ENCODE results near the gene TEX101. TPM values are rescaled to one million over a fixed set of nuclear protein-coding genes. Genes with fewer than 3 reads are reported as not detected.
"Not testable (repeated sequence)": the region's sequence is repeated elsewhere in the genome, so short reads cannot be mapped to it uniquely, and the experiment has no call there.

TEX101 gene
- total RNA-seq, 2 donors from 2014 or later, result not detected

- intact Hi-C loops (cut with DNase I), result no loop called here
- no peak for DNase-seq (ENCODE audit: low spot score)
Measured at GRCh38 chr19:43412441-43412840, 2.2 kb upstream of the TEX101 start.

GRCh38 chr19:43416951-43417623 is 2.4 kb downstream of the TEX101 start:
- DNase-seq (ENCODE audit: low spot score), result no peak

GRCh38 chr19:43420954-43421353 is 6.3 kb downstream of the TEX101 start:
- intact Hi-C loops (cut with DNase I), result no loop called here
- no peak for DNase-seq (ENCODE audit: low spot score)

More at GRCh38 chr19:43416951-43417623, 2.4 kb downstream of the TEX101 start:
- intact Hi-C loops (cut with DNase I), result no loop called here

- DNase-seq (ENCODE audit: low spot score), result no peak
- intact Hi-C loops (cut with DNase I), result no loop called here
Measured at GRCh38 chr19:43422000-43422688, 7.5 kb downstream of the TEX101 start.

GRCh38 chr19:43422689-43423066 is 8.0 kb downstream of the TEX101 start:
- no peak for DNase-seq (ENCODE audit: low spot score)
- intact Hi-C loops (cut with DNase I), result no loop called here

GRCh38 chr19:43423779-43424178 is 9.1 kb downstream of the TEX101 start:
- intact Hi-C loops (cut with DNase I), result no loop called here
- no peak for DNase-seq (ENCODE audit: low spot score)

- no peak for DNase-seq (ENCODE audit: low spot score)
- intact Hi-C loops (cut with DNase I), result no loop called here
Measured at GRCh38 chr19:43425567-43426392, 11.1 kb downstream of the TEX101 start.

- intact Hi-C loops (cut with DNase I), result no loop called here
- no peak for DNase-seq (ENCODE audit: low spot score)
Measured at GRCh38 chr19:43429395-43429794, 14.7 kb downstream of the TEX101 start.

GRCh38 chr19:43430142-43430710 is 15.5 kb downstream of the TEX101 start:
- intact Hi-C loops (cut with DNase I), result no loop called here
- no peak for DNase-seq (ENCODE audit: low spot score)

- no peak for DNase-seq (ENCODE audit: low spot score)
- intact Hi-C loops (cut with DNase I), result no loop called here
Measured at GRCh38 chr19:43430976-43431375, 16.3 kb downstream of the TEX101 start.

GRCh38 chr19:43433358-43433673 is 18.6 kb downstream of the TEX101 start:
- intact Hi-C loops (cut with DNase I), result no loop called here
- no peak for DNase-seq (ENCODE audit: low spot score)

GRCh38 chr19:43433689-43434088 is 19.0 kb downstream of the TEX101 start:
- intact Hi-C loops (cut with DNase I), result no loop called here
- no peak for DNase-seq (ENCODE audit: low spot score)

GRCh38 chr19:43435775-43436174 is 21.1 kb downstream of the TEX101 start:
- no peak for DNase-seq (ENCODE audit: low spot score)
- intact Hi-C loops (cut with DNase I), result no loop called here

- DNase-seq (ENCODE audit: low spot score); intact Hi-C loops (cut with DNase I): not testable (repeated sequence)
Measured at GRCh38 chr19:43437284-43437683, 22.6 kb downstream of the TEX101 start.

GRCh38 chr19:43437712-43438111 is 23.0 kb downstream of the TEX101 start:
- intact Hi-C loops (cut with DNase I), result no loop called here
- no peak for DNase-seq (ENCODE audit: low spot score)

- DNase-seq (ENCODE audit: low spot score), result no peak
- intact Hi-C loops (cut with DNase I), result no loop called here
Measured at GRCh38 chr19:43438291-43439031, 23.8 kb downstream of the TEX101 start.

- DNase-seq (ENCODE audit: low spot score), result no peak
- intact Hi-C loops (cut with DNase I), result no loop called here
Measured at GRCh38 chr19:43439032-43439708, 24.5 kb downstream of the TEX101 start.

GRCh38 chr19:43439709-43440063 is 25.0 kb downstream of the TEX101 start:
- intact Hi-C loops (cut with DNase I), result no loop called here
- no peak for DNase-seq (ENCODE audit: low spot score)

GRCh38 chr19:43441716-43442115 is 27.0 kb downstream of the TEX101 start:
- intact Hi-C loops (cut with DNase I), result no loop called here
- no peak for DNase-seq (ENCODE audit: low spot score)
